GM12801 (cell line): Measurements from ENCODE around the gene CCK.

ENCODE experiments used
- CTCF ChIP-seq: IDR thresholded peaks from one replicate; pipeline ENCODE4 v1.5.1; 2011; ENCODE audit warnings: control low read depth; ENCODE audit not compliant: insufficient read length; ENCODE audit errors: extremely low read depth

The CCK gene

GRCh38 chr3:42256135-42256819 lies 9.7 kb downstream of the CCK start:
- TF ChIP-seq CTCF, result no peak

GRCh38 chr3:42254566-42254965 lies 11.4 kb downstream of the CCK start:
- no peak for TF ChIP-seq CTCF

GRCh38 chr3:42250761-42251160 lies 15.2 kb downstream of the CCK start:
- TF ChIP-seq CTCF, result no peak

- TF ChIP-seq CTCF, result no peak
Observed at GRCh38 chr3:42247576-42248027, 18.4 kb downstream of the CCK start.

- no peak for TF ChIP-seq CTCF
Observed at GRCh38 chr3:42246091-42246490, 19.9 kb downstream of the CCK start.

GRCh38 chr3:42236611-42237010 lies 29.4 kb downstream of the CCK start:
- no peak for TF ChIP-seq CTCF

GRCh38 chr3:42235532-42235931 lies 30.5 kb downstream of the CCK start:
- no peak for TF ChIP-seq CTCF
